Progenitor cell of endocrine pancreas (in vitro differentiated cells): ENCODE results near the gene SRRM2. TPM values are rescaled to one million over a fixed set of nuclear protein-coding genes. Genes with fewer than 3 reads are reported as not detected.

Experiments used
- DNase-seq: peaks from one replicate; pipeline ENCODE4 v3.0.0; 2021; ENCODE audit warnings: low spot score; ENCODE audit not compliant: unreplicated experiment
- H3K27ac Mint-ChIP-seq: 2 replicates; pipeline ENCODE4 v1.8.0; 2021; ENCODE audit warnings: mild to moderate bottlenecking, moderate library complexity, mixed read lengths
- H3K27me3 Mint-ChIP-seq: 2 replicates; pipeline ENCODE4 v1.8.0; 2021; ENCODE audit warnings: mixed read lengths
- H3K36me3 Mint-ChIP-seq: 2 replicates; pipeline ENCODE4 v1.8.0; 2022; ENCODE audit warnings: mixed read lengths; ENCODE audit not compliant: insufficient read depth
- H3K4me1 Mint-ChIP-seq: 2 replicates; pipeline ENCODE4 v1.8.0; 2021; ENCODE audit warnings: low read depth, mixed read lengths
- H3K4me3 Mint-ChIP-seq: 2 replicates; pipeline ENCODE4 v1.8.0; 2021; ENCODE audit warnings: low read depth, mild to moderate bottlenecking, moderate library complexity, mixed read lengths
- H3K9me3 Mint-ChIP-seq: 2 replicates; pipeline ENCODE4 v1.8.0; 2021; ENCODE audit warnings: low read depth, mixed read lengths
- total RNA-seq: library from RNA; stranded (reverse); gene quantifications from 2 replicates; pipeline ENCODE4 v1.2.1, GENCODE V29; 2021
- TF ChIP-seq, protein P1 (sequence below): fragments of 200-600 bp; sonication (generic); IDR thresholded peaks from one replicate; pipeline ENCODE4 v1.5.0; 2021; ENCODE audit warnings: antibody characterized with exemption, mild to moderate bottlenecking; ENCODE audit not compliant: unreplicated experiment

Gene SRRM2
- total RNA-seq, 1 donor from 2014 or later, result 817 TPM

DNA sequence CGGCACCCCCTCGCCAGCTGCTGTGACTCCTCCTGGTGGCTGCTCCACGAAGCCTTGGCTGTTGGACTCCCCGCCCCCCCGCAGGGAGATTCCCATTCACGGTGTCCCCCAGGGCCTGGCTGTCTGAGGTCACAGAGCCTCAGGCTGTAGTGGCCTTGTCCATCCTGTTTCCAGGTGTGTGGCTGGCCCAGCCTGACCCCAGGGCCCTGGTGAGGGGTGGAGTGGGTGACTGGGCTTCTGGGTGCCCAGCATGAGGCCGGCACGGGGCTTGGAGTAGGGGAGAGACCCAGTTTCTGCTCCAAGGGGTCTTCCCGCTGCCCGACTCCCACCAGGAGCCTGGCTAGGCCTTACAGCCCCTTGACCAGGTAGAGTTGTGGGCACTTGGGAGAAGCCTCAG lies 42.9 kb upstream of the SRRM2 start:
- TF ChIP-seq, protein P1, sequence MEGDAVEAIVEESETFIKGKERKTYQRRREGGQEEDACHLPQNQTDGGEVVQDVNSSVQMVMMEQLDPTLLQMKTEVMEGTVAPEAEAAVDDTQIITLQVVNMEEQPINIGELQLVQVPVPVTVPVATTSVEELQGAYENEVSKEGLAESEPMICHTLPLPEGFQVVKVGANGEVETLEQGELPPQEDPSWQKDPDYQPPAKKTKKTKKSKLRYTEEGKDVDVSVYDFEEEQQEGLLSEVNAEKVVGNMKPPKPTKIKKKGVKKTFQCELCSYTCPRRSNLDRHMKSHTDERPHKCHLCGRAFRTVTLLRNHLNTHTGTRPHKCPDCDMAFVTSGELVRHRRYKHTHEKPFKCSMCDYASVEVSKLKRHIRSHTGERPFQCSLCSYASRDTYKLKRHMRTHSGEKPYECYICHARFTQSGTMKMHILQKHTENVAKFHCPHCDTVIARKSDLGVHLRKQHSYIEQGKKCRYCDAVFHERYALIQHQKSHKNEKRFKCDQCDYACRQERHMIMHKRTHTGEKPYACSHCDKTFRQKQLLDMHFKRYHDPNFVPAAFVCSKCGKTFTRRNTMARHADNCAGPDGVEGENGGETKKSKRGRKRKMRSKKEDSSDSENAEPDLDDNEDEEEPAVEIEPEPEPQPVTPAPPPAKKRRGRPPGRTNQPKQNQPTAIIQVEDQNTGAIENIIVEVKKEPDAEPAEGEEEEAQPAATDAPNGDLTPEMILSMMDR, result no peak
- no peaks in the 10 kb centered on the region for H3K36me3 Mint-ChIP-seq
- peaks cover 2% of the 10 kb centered on the region for H3K27me3 Mint-ChIP-seq
- no peak for DNase-seq
- H3K4me3 Mint-ChIP-seq, result no peak overlapping the region
- no peaks in the 10 kb centered on the region for H3K9me3 Mint-ChIP-seq
- H3K27ac Mint-ChIP-seq, result no peak overlapping the region
- H3K4me1 Mint-ChIP-seq, result no peaks in the 10 kb centered on the region

DNA sequence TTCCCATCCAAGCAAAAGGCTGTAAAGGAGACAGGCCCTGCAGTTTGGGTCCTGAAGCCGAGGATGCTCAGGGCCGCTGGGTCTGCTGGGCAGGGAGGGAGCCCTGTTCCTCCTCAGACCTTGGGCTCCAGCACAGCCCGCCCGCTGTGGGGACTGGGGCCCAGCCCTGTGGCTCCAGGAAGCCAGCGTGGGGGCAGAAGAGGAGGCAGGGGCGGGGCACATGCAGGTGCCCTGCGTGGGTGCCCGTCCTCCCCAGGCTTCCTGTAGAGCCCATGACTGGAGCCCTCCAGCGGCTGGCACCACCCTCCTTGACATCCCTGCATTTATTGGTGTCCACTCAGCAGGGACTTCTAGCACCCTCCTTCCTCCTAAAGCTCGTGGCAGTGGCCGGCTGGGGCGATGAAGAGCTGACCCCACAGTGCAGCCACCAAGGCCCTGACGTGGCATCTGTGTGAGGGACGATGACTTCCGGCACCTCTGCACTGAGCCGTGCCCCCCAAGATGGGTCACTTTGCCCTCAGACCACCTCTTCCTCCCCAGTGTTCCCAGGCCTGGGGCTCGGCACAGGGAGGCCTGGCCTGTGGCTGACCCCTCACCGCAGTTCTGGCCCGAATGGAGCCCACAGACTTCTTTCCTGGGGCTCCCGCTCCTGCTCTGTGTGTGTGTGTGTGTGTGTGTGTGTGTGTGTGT lies 42.3 kb upstream of the SRRM2 start:
- H3K36me3 Mint-ChIP-seq, result no peaks in the 10 kb centered on the region
- DNase-seq, result no peak
- H3K4me3 Mint-ChIP-seq, result no peak overlapping the region
- H3K27me3 Mint-ChIP-seq, result peaks cover 7% of the 10 kb centered on the region
- H3K27ac Mint-ChIP-seq, result no peak overlapping the region
- H3K4me1 Mint-ChIP-seq, result no peaks in the 10 kb centered on the region
- TF ChIP-seq, protein P1, result no peak
- no peaks in the 10 kb centered on the region for H3K9me3 Mint-ChIP-seq

DNA sequence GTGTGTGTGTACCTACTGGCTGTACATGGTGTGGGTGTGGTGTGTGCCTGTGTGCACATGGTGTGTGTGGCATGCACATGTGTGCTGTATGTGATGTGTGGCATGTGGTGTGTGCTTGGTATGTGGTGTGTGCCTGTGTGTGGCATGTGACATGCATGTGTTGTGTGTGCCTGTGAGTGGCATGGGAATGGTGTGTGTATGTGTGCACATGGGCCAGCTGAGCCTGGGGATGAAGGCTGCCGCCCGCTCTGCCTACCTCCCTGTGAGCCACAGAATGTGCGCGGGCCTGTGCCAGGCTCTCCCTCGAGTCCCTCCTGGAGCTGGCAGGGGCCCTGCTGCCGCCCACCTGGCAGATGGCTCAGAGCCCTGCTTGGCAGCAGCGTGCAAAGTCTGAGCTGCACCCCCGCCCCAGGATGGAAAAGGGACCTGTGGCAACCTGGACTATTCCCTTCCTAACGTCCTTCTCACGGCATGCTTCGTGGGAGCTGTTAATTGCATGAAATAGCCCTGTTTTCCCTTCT lies 41.7 kb upstream of the SRRM2 start:
- TF ChIP-seq, protein P1, result no peak
- Mint-ChIP-seq H3K27me3 (peaks cover 7% of the 10 kb centered on the region), H3K4me3 (no peak overlapping the region), H3K36me3 (no peaks in the 10 kb centered on the region), H3K27ac (no peak overlapping the region), H3K9me3 (no peaks in the 10 kb centered on the region), H3K4me1 (no peaks in the 10 kb centered on the region)
- no peak for DNase-seq

DNA sequence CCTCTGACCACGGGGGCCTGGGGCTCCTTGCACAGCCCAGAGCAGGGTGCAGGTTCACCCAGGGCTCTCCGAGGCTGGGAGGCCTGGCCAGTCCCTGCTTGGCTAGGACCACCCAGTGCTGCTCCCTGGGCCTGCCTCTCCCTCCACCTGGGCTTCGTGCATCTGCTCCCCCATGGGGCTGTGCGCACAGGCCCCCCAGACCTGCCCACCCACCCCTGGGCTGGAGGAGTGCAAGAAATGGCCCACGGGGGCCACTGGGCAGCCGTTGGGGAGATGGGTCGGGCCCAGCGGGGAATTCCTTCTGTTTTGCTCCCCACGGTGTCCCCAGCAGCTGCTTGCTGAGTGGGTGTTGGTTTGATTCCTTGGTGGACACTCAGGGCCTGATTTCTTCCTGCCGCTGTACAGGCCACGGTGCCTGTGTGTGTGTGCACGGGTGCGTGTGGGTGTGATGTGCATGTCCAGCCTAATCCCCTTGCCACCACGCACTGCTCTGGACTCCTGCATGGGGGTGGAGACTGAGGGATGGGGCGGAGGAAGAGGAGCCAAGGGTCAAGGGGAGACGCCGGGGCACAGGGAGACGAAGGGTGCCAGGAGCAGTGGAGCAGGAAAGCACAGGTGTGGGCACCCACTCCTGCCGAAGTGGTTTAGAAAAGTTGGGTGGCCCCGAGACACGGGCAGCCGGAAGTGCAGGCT lies 40.9 kb upstream of the SRRM2 start:
- no peaks in the 10 kb centered on the region for H3K4me1 Mint-ChIP-seq
- no peaks in the 10 kb centered on the region for H3K36me3 Mint-ChIP-seq
- DNase-seq, result no peak
- H3K27ac Mint-ChIP-seq, result no peak overlapping the region
- peaks cover 12% of the 10 kb centered on the region for H3K27me3 Mint-ChIP-seq
- no peak overlapping the region for H3K4me3 Mint-ChIP-seq
- no peaks in the 10 kb centered on the region for H3K9me3 Mint-ChIP-seq
- TF ChIP-seq, protein P1, result no peak

DNA sequence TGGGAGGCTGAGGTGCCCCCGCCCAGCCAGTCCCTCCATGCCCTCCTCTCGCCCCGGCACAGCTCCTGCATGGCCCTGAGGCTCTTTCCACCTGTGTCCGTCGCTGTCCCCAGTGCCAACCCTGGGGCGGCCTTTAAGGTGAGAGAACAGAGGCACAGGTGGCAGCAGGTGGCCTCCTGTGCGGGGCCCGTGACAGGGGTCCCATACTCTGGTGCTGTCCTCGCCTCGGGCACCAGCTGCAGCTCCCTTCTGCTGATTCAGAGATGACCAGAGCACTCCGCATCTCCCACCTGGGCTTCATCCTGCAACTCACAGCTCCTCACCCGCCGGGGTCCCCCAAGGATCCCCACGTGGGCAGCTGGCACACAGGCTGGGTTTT lies 40.4 kb upstream of the SRRM2 start:
- Mint-ChIP-seq H3K4me1 (no peaks in the 10 kb centered on the region), H3K4me3 (no peak overlapping the region), H3K36me3 (no peaks in the 10 kb centered on the region), H3K27me3 (peaks cover 12% of the 10 kb centered on the region), H3K27ac (no peak overlapping the region), H3K9me3 (no peaks in the 10 kb centered on the region)
- TF ChIP-seq, protein P1, result no peak
- DNase-seq, result no peak
